AG09319 (cell line): ENCODE measurements around the gene ATG12.

ENCODE experiments used
- DNase-seq: peaks from one replicate; pipeline ENCODE4 v3.0.0-alpha.2; 2010; ENCODE audit warnings: low read depth; ENCODE audit errors: extremely low read depth
- TF ChIP-seq, protein P1 (sequence below): IDR thresholded peaks from 2 replicates; pipeline ENCODE4 v1.5.1; 2011; ENCODE audit warnings: low read depth, mild to moderate bottlenecking, inconsistent platforms, low read length, moderate library complexity

ATG12 gene

DNA sequence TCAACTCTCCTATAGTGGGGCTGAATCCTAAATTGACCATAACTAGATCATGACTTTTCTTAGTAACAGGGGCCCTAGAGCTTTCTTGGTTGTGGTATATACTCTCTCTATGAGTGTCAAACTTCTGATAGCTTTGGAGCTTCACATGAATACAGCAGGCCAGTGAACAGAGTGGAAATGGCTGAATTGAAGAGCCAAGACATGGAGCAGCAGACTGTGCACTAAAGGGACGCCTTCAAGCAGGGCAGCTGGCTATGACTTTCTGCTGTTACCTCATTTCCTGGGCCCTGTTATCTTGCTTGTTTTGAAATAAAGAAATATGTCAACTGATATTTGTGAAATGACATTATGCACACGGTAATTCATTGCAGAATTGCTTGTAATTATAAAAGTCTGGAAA lies 41.3 kb downstream of the ATG12 start:
- TF ChIP-seq, protein P1, sequence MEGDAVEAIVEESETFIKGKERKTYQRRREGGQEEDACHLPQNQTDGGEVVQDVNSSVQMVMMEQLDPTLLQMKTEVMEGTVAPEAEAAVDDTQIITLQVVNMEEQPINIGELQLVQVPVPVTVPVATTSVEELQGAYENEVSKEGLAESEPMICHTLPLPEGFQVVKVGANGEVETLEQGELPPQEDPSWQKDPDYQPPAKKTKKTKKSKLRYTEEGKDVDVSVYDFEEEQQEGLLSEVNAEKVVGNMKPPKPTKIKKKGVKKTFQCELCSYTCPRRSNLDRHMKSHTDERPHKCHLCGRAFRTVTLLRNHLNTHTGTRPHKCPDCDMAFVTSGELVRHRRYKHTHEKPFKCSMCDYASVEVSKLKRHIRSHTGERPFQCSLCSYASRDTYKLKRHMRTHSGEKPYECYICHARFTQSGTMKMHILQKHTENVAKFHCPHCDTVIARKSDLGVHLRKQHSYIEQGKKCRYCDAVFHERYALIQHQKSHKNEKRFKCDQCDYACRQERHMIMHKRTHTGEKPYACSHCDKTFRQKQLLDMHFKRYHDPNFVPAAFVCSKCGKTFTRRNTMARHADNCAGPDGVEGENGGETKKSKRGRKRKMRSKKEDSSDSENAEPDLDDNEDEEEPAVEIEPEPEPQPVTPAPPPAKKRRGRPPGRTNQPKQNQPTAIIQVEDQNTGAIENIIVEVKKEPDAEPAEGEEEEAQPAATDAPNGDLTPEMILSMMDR = no peak
- no peak for DNase-seq

DNA sequence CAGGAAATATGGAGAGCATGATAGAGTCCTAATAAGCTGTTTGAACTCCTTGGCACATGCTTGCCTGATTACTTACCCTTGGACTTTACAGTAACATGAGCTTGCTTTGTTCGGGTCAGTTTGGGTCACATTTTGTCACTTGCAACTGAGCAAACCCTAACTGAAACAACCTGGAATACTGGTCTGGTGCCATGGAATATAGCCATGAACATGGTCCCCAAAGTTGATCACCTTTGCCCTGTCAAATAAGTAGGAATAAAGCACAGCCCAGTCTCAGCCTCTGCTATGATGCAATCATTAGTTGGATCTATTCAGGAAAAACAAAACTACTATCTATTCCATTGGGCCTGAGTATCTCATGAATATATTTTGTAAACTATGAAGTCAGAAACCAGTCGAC lies 43.1 kb downstream of the ATG12 start:
- no peak for DNase-seq
- TF ChIP-seq, protein P1 = no peak

DNA sequence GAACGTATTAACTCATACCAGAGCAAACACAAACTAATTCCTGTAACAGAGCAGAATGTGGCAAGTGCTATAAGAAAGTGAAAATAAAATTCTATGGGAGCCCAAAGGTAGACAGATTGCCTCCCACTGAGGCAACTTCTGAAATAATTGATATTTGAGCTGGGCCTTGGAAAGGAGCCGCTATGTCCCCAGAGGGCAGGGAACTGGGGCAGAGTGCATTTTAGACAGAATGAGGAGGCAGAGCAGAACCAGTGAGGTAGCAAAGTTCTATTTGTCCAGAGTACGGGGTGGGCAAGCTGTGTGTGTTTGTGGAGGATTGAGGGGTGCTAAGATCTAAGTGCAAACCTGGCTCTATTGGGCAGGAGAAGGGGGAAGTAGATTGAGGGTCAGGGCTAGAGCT lies 44.7 kb downstream of the ATG12 start:
- DNase-seq = no peak
- TF ChIP-seq, protein P1 = no peak

DNA sequence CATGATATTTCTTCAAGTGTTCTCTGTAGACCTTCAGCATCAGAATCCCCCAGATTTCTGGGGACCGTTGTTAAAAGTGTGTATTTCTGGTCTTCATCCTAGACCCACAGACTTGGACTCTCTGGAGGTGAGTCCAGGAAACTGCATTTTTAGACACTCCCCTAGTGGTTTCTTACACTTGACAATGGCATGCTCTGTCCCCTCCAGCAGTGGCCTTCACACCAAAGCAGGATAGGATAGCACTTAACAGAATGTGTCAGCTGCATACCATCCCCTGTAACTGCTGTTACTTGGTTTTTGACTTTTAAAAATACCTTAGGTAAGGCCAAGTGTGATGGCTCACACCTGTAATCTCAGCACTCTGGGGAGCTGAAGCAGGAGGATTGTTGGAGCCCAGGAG lies 45.7 kb downstream of the ATG12 start:
- TF ChIP-seq, protein P1 = no peak
- no peak for DNase-seq

DNA sequence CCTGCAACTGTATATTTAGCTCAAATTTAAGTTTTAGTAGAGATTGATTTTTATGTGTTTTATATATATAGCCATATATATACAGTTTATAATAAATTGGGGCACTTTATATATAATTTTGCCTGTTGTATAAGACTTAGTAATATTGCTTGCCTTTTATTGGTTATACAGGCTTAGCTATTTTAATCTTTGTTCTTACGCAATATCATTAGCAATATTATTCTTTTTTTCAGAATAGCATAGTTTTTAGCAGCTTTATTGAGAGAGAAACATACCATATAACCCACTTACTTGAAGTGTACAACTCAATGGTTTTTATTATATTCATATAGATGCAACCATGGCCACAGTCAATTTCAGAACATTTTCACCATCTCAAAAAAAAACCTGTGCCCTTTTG lies 52.9 kb downstream of the ATG12 start:
- no peak for DNase-seq
- TF ChIP-seq, protein P1 = no peak

DNA sequence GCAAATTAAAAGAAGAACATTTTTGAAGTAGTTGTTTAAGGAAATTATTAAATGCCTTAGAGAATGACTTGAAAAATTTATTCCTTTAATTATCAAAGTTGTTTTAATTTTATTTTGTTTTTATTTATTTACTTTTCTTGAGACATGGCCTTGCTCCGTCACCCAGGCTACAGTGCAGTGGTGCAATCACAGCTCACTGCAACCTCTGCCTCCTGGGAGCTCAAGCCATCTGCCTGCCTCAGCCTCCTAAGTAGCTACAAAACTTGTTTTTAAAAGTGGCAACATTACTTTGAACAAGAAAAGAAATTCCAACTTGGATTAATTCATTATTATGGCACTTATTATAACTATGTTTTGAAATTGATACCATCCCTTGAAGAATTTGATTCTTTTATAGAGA lies 53.9 kb downstream of the ATG12 start:
- TF ChIP-seq, protein P1 = no peak
- DNase-seq = no peak

DNA sequence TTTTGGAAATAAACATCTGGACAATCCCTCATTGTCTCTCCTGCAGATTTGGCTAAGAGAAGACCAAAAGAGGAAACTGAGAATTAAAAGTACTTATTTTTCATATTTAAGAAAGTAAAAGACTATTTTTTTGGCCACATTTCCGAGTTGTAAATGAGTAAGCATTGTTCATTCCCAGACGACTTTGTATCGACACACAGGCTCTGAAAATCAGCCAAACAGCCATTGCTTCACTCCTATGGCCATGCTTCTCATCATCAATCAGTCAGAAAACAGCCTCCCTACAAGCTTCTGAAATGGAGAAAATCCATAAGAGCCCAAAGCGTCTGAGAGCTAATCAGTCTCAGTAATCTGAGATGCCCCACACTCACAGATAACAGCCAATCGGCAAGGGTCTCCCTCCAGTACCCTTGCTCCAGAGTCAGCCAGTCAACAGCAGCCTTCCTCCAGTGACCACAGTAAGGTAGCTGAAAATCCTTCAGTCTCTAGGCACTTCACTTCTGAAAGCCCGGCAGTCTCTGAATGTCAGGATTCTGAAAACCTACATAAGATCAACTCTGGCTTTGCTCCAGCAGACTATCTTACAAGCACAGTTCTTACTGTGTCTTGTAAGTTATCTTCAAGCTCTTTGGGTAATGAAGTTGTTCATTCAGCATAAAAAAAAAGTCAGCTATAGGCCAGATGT lies 55.8 kb downstream of the ATG12 start:
- no peak for DNase-seq
- TF ChIP-seq, protein P1 = no peak
